OCI-LY3 (cell line): ENCODE results near the gene TPSD1.

Experiments used
- H2AFZ ChIP-seq: fragments of 200-600, 300-600 bp; shearing (Covaris generic); 2 replicates; pipeline ENCODE4 v1.6.0; 2014; ENCODE audit warnings: antibody characterized with exemption, low read depth, low read length
- H3K27ac ChIP-seq: fragments of 200-600, 300-600 bp; sonication (generic); 2 replicates; pipeline ENCODE4 v1.5.1; 2014; ENCODE audit warnings: mild to moderate bottlenecking, low read length, moderate library complexity, mixed read lengths
- H3K27me3 ChIP-seq: fragments of 200-600, 300-600 bp; sonication (generic); 2 replicates; pipeline ENCODE4 v1.6.1; 2014; ENCODE audit warnings: low read depth, low read length, mixed read lengths
- H3K36me3 ChIP-seq: fragments of 200-600, 300-600 bp; sonication (generic); replicated peaks from 2 replicates; pipeline ENCODE3; 2014; ENCODE audit warnings: low read depth, low read length, mixed read lengths
- H3K4me1 ChIP-seq: fragments of 300-600, 200-600 bp; sonication (generic); 2 replicates; pipeline ENCODE4 v1.6.1; 2014; ENCODE audit warnings: low read length, mixed read lengths
- H3K4me2 ChIP-seq: fragments of 200-600, 300-600 bp; sonication (generic); 2 replicates; pipeline ENCODE4 v1.6.1; 2014; ENCODE audit warnings: low read length, mixed read lengths
- H3K4me3 ChIP-seq: fragments of 300-600, 200-600 bp; sonication (generic); 2 replicates; pipeline ENCODE4 v1.5.1; 2014; ENCODE audit warnings: antibody characterized with exemption, mild to moderate bottlenecking, low read length, moderate library complexity
- H3K79me2 ChIP-seq: fragments of 300-600, 200-600 bp; shearing (Covaris generic); 2 replicates; pipeline ENCODE4 v1.6.1; 2014; ENCODE audit warnings: mild to moderate bottlenecking, low read length, mixed read lengths
- H3K9ac ChIP-seq: fragments of 300-600, 200-600 bp; shearing (Covaris generic); 2 replicates; pipeline ENCODE4 v1.6.0; 2014; ENCODE audit warnings: mild to moderate bottlenecking, low read length, moderate library complexity
- H3K9me3 ChIP-seq: fragments of 200-600, 300-600 bp; shearing (Covaris generic); 2 replicates; pipeline ENCODE4 v1.6.1; 2014; ENCODE audit warnings: low read length, mixed read lengths; ENCODE audit not compliant: insufficient read depth
- H4K20me1 ChIP-seq: fragments of 200-600, 300-600 bp; sonication (generic); 2 replicates; pipeline ENCODE4 v1.6.1; 2016; ENCODE audit warnings: low read length, mixed read lengths; ENCODE audit not compliant: insufficient read depth
- EZH2phosphoT487 ChIP-seq: fragments of 200-600 bp; shearing (Covaris generic); IDR thresholded peaks from 2 replicates; pipeline ENCODE4 v1.6.1; 2018; ENCODE audit warnings: antibody characterized with exemption, mixed run types, low read depth
- TF ChIP-seq, protein P1 (sequence below): fragments of 200-600, 300-600 bp; sonication (generic); IDR thresholded peaks from 2 replicates; pipeline ENCODE4 v1.5.1; 2014; ENCODE audit warnings: antibody characterized with exemption, low read length, low read depth

TPSD1 gene

DNA sequence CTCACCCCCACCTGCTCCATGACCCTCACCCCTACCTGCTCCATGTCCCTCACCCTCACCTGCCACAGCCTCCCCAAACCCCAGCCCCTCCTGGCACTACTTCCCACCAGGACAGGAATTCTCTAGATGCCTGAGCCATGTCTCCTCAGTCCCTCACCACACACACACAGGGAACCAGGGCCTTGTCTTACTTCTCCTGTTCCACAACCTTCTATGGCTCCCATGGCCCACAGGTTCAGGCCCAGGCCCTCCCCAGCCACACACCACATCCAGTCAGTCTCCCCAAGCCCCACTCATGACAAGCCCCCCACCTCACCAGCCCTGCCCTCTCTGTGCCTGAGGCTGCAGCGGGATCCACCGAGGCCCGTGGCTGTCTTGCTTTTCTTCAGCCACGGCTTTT is 50.5 kb downstream of the TPSD1 start:
- TF ChIP-seq, protein P1, sequence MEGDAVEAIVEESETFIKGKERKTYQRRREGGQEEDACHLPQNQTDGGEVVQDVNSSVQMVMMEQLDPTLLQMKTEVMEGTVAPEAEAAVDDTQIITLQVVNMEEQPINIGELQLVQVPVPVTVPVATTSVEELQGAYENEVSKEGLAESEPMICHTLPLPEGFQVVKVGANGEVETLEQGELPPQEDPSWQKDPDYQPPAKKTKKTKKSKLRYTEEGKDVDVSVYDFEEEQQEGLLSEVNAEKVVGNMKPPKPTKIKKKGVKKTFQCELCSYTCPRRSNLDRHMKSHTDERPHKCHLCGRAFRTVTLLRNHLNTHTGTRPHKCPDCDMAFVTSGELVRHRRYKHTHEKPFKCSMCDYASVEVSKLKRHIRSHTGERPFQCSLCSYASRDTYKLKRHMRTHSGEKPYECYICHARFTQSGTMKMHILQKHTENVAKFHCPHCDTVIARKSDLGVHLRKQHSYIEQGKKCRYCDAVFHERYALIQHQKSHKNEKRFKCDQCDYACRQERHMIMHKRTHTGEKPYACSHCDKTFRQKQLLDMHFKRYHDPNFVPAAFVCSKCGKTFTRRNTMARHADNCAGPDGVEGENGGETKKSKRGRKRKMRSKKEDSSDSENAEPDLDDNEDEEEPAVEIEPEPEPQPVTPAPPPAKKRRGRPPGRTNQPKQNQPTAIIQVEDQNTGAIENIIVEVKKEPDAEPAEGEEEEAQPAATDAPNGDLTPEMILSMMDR = no peak
- no peak for TF ChIP-seq EZH2phosphoT487
- H3K9me3 ChIP-seq = no peaks in the 10 kb centered on the region
- peaks cover 4% of the 10 kb centered on the region for H3K36me3 ChIP-seq
- no peaks in the 10 kb centered on the region for H3K27me3 ChIP-seq
- peaks cover 21% of the 10 kb centered on the region for H3K79me2 ChIP-seq
- H4K20me1 ChIP-seq = peaks cover 14% of the 10 kb centered on the region
- no peak overlapping the region for H2AFZ ChIP-seq
- H3K4me2 ChIP-seq = no peak overlapping the region
- no peak overlapping the region for H3K9ac ChIP-seq
- H3K4me1 ChIP-seq = peaks cover 24% of the 10 kb centered on the region
- no peak overlapping the region for H3K27ac ChIP-seq
- H3K4me3 ChIP-seq = no peak overlapping the region

DNA sequence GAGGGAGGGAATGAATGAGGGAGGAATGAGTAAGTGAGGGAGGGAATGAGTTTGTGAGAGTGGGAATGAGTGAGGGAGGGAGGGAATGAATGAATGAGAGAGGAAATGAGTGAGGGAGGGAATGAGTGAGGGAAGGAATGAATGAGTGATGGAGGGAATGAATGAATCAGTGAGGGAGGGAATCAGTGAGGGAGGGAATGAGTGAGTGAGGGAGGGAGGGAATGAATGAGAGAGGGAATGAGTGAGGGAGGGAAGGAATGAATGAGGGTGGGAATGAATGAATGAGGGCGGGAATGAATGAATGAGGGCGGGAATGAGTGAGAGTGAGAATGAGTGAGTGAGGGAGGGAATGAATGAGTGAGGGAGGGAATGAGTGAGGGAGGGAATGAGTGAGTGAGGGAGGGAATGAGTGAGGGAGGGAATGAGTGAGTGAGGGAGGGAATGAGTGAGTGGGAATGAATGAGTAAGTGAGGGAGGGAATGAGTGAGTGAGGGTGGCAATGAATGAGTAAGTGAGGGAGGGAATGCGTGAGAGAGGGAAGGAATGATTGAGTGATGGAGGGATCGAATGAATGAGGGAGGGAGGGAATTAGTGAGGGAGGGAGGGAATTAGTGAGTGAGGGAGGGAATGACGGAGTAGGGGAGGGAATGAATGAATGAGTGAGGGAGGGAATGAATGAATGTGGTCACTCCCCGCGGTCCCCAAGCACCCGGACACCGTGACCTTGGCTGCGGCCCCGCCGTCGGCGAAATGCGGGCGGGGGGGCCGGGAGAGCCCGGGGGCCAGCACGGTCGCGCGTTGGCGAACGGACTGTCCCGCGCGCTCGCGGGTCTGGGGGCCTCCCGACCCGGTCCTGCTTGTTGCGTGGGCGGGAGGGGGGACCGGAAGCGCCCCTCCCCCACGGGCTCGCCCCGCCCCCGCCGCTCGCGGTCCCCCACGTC is 52.4 kb downstream of the TPSD1 start:
- Histone ChIP-seq H3K36me3 (peaks cover 20% of the 10 kb centered on the region), H3K9ac (peak overlapping the region; percentile 67), H3K4me1 (peaks cover 28% of the 10 kb centered on the region), H3K27me3 (no peaks in the 10 kb centered on the region), H2AFZ (no peak overlapping the region), H3K4me3 (peak overlapping the region; percentile 88), H4K20me1 (peaks cover 33% of the 10 kb centered on the region), H3K27ac (peak overlapping the region; percentile 65), H3K9me3 (no peaks in the 10 kb centered on the region), H3K79me2 (peaks cover 41% of the 10 kb centered on the region), H3K4me2 (peak overlapping the region; percentile 71)
- TF ChIP-seq, protein P1 = no peak
- no peak for TF ChIP-seq EZH2phosphoT487
